Heart right ventricle (tissue), 16 donors: ENCODE data around the gene CFAP126. TPM values are rescaled to one million over a fixed set of nuclear protein-coding genes. Genes with fewer than 3 reads are reported as not detected.
A peak's percentile ranks its signal among the peaks of the same experiment; 100 is the strongest.
"Not testable (repeated sequence)": the region's sequence is repeated elsewhere in the genome, so short reads cannot be mapped to it uniquely, and the experiment has no call there.

Experiments used
- ATAC-seq, 8 donors: fragments of 200-7000 bp; cut with Tn5 transposase; one replicate each; pipeline ENCODE4 v1.9.1; 2020; ENCODE audit warnings: mild to moderate bottlenecking in 8 of 8, moderate library complexity in 8 of 8, moderate number of reproducible peaks in 1 of 8
- DNase-seq, 2 donors: peaks; one replicate each; pipeline ENCODE4 v3.0.0-alpha.2; 2020
- H3K27ac ChIP-seq, 10 donors: fragments of 200-600 bp; sonication (generic) in 2 of 10; one replicate each; pipeline versions ENCODE4 v1.5.0 to v1.8.0; 2020 to 2022; ENCODE audit warnings: mild to moderate bottlenecking in 3 of 10
- H3K27me3 ChIP-seq, 7 donors: fragments of 200-600 bp; one replicate each; pipeline ENCODE4 v1.8.0; 2021 to 2022; ENCODE audit warnings: mild to moderate bottlenecking in 2 of 7
- H3K36me3 ChIP-seq, 9 donors: fragments of 200-600 bp; sonication (generic) in 1 of 9; one replicate each; pipeline versions ENCODE4 v1.5.0 to v1.8.0; 2020 to 2022; ENCODE audit warnings: mild to moderate bottlenecking in 2 of 9
- H3K4me1 ChIP-seq, 9 donors: fragments of 200-600 bp; sonication (generic) in 1 of 9; one replicate each; pipeline versions ENCODE4 v1.5.0 to v1.8.0; 2020 to 2022; ENCODE audit warnings: mild to moderate bottlenecking in 4 of 9
- H3K4me3 ChIP-seq, 10 donors: fragments of 200-600 bp; sonication (generic) in 2 of 10; one replicate each; pipeline versions ENCODE4 v1.5.0 to v1.8.0; 2020 to 2022; ENCODE audit warnings: mild to moderate bottlenecking in 7 of 10, moderate library complexity in 2 of 10
- H3K9me3 ChIP-seq, 11 donors: fragments of 200-600 bp in 10 of 11; sonication (generic) in 2 of 11; one replicate each; pipeline versions ENCODE4 v1.5.0 to v1.8.0; 2013 to 2022; ENCODE audit warnings: mild to moderate bottlenecking in 2 of 11, control low read depth in 1 of 11, moderate library complexity in 1 of 11
- CTCF ChIP-seq, 9 donors: fragments of 200-600 bp; sonication (generic) in 2 of 9; IDR thresholded peaks; one replicate each; pipeline versions ENCODE4 v1.5.0 to v1.8.0; 2021 to 2022; ENCODE audit warnings: antibody characterized with exemption in 9 of 9, mild to moderate bottlenecking in 5 of 9, moderate library complexity in 1 of 9
- WGBS, 2 donors: extraction: QIAGEN DNeasy Blood & Tissue Kit; methylation state at CpG; one replicate each; pipeline ENCODE4 v1.1.7; 2013; ENCODE audit warnings: inconsistent platforms in 1 of 2; 5-methylcytosine and 5-hydroxymethylcytosine counted together
- intact Hi-C, 10 donors: fragments of 100-400 bp; cut with DNase I; formaldehyde crosslinking; loops; one replicate each; pipeline versions ENCODE4 v1.11.1 to v1.14.2; 2022
- polyA plus RNA-seq, 2 donors: library from polyadenylated mRNA; stranded (reverse); fragments of 200-250 nt; gene quantifications; one replicate each; pipeline ENCODE4 v1.2.3, GENCODE V29; 2013
- total RNA-seq, 10 donors: library from RNA; stranded (reverse); fragmentation: NEBNext Ultra II Directional in 3 of 10; extraction: Animal tissue kit (Norgen Biotek cat#: 25700) in 3 of 10; gene quantifications; one replicate each; pipeline versions ENCODE4 v1.2.1 to v1.2.4, GENCODE V29; 2021 to 2023
- donor health status: Arrhythmogenic right ventricular cardiomyopathy.
- donor health status: ischemic (EF 13 %, LVEDD 7.1; RV severe dilation, severe dysfunction).
- donor health status: healthy with polysubstance abuse.
- donor health status: DM: no; HTN: yes; CAD: no.
- donor health status: DM: no; HTN: no; CAD: no.
- donor health status: ischemic (EF 25% LVEDD 6.9; RV normal size, moderate dysfunction).
- donor health status: ischemic (EF 25% LVEDD 5.7; RV mildly dilated, moderate dysfunction).
- donor health status: healthy.
- donor health status: DM: yes; HTN: yes; CAD: no.
- donor health status: Ischemic cardiomyopathy.
- donor health status: ischemic (EF 35%, LVEDD 5.7; RV mildly dilated, moderate dysfunction).
- donor health status: nonischemic (EF 11% LVEDD 7.7; RV severe dilation, severe dysfunction).
- donor health status: DM: yes; HTN: yes; CAD: no.
- donor health status: PGD.
- donor health status: ischemic (EF 29% LVEDD 5.4; RV normal size, mild dysfunction).
- donor health status: nonischemic (EF 23%, LVEDD 6.1; RV moderate dilation, normal function).

CFAP126 gene
- total and polyA plus RNA-seq, 12 donors = not detected

- Histone ChIP-seq H3K4me3 (peak overlapping the region; percentile 57 to 88 (median 71)), H3K27me3 (peaks cover 0 to 4% (median 0%) of the 10 kb centered on the region in 7 donors), H3K27ac (peak overlapping the region; percentile 96 to 100 (median 100)), H3K4me1 (peaks cover 0 to 26% (median 12%) of the 10 kb centered on the region in 9 donors), H3K9me3 (peaks cover 0 to 6% (median 0%) of the 10 kb centered on the region in 11 donors), H3K36me3 (no peaks in the 10 kb centered on the region)
- DNase-seq (peak; percentile 89 to 90), ATAC-seq (peak; percentile 87 to 93 (median 90))
- 0 to 1% methylated on average over 53 of the region's 53 CpGs for WGBS, 2 donors
- peak; percentile 22 to 62 (median 43) for TF ChIP-seq CTCF (IDR thresholded peaks at IDR 0.05)
- intact Hi-C loops = loop anchor here in 3 of 10 donors (1.0 to 10.0 kb wide), 2 partner anchors 9 to 345 kb away; partner anchors contain the start of gene DUSP12 (in 1 of the 3)
Observed at GRCh38 chr1:161399257-161399998, 31.8 kb upstream of the CFAP126 start.

- 10 to 11% methylated on average over 17 of the region's 17 CpGs for WGBS, 2 donors
- TF ChIP-seq CTCF (IDR thresholded peaks at IDR 0.05) = no peak
Observed at GRCh38 chr1:161398900-161399256, 31.2 kb upstream of the CFAP126 start.

GRCh38 chr1:161397038-161397437 lies 29.4 kb upstream of the CFAP126 start:
- intact Hi-C loops = loop anchor here in 1 of 10 donors (10.0 kb wide), 1 partner anchor 348 kb away; the partner anchor contains the start of gene DUSP12
- 94 to 96% methylated on average over 8 of the region's 8 CpGs for WGBS, 2 donors
- H3K27ac ChIP-seq, H3K36me3 ChIP-seq, DNase-seq, ATAC-seq, H3K9me3 ChIP-seq, H3K27me3 ChIP-seq, H3K4me3 ChIP-seq: not testable (repeated sequence)
- peaks cover 0 to 26% (median 12%) of the 10 kb centered on the region in 9 donors for H3K4me1 ChIP-seq

More at GRCh38 chr1:161398900-161399256, 31.2 kb upstream of the CFAP126 start:
- H3K27ac ChIP-seq = peak overlapping the region; percentile 96 to 100 (median 100)
- peaks cover 0 to 2% (median 0%) of the 10 kb centered on the region in 7 donors for H3K27me3 ChIP-seq
- peaks cover 0 to 26% (median 12%) of the 10 kb centered on the region in 9 donors for H3K4me1 ChIP-seq
- DNase-seq = no peak
- ATAC-seq = peak in 6 of 8 donors; percentile 16 to 36 (median 22)
- intact Hi-C loops = loop anchor here in 3 of 10 donors (1.0 to 10.0 kb wide), 2 partner anchors 9 to 346 kb away; partner anchors contain the start of gene DUSP12 (in 1 of the 3)
- H3K36me3 ChIP-seq = no peaks in the 10 kb centered on the region
- H3K4me3 ChIP-seq = peak overlapping the region; percentile 57 to 88 (median 71)
- peaks cover 0 to 2% (median 0%) of the 10 kb centered on the region in 11 donors for H3K9me3 ChIP-seq

- DNase-seq (no peak), ATAC-seq (no peak)
- Histone ChIP-seq H3K9me3 (no peaks in the 10 kb centered on the region), H3K27ac (no peak overlapping the region), H3K27me3 (no peaks in the 10 kb centered on the region), H3K4me1 (peaks cover 0 to 20% (median 9%) of the 10 kb centered on the region in 9 donors), H3K4me3 (no peak overlapping the region), H3K36me3 (no peaks in the 10 kb centered on the region)
- intact Hi-C loops = loop anchor here in 1 of 10 donors (10.0 kb wide), 1 partner anchor 352 kb away; the partner anchor contains the start of gene DUSP12
- no peak for TF ChIP-seq CTCF (IDR thresholded peaks at IDR 0.05)
Observed at GRCh38 chr1:161393151-161393550, 25.5 kb upstream of the CFAP126 start.
